ENCODE data around the gene ATP11A.
A peak's percentile ranks its signal among the peaks of the same experiment; 100 is the strongest.
"Not testable (repeated sequence)": the region's sequence is repeated elsewhere in the genome, so short reads cannot be mapped to it uniquely, and the experiment has no call there.

The ATP11A gene

DNA sequence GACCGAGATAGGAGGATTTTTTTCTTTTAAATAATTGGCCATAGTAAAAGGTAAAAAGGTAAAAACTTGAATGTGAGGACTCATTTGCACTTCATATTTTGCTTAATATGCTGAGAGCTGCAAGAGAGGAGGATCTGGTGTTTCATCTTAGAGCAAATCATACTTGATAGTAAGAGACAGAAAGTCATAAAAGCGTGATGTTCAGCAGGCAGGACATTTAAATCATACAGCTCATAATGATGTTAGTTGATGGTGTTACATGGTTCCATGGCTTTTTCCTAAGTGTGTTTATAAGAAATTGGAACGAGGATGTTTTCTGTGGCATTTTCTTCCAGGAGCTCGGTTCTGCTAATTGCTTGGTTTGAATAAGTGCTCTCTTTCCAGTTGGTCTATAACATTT is 16.3 kb downstream of the ATP11A start (continued):
- TF ChIP-seq, protein P1, sequence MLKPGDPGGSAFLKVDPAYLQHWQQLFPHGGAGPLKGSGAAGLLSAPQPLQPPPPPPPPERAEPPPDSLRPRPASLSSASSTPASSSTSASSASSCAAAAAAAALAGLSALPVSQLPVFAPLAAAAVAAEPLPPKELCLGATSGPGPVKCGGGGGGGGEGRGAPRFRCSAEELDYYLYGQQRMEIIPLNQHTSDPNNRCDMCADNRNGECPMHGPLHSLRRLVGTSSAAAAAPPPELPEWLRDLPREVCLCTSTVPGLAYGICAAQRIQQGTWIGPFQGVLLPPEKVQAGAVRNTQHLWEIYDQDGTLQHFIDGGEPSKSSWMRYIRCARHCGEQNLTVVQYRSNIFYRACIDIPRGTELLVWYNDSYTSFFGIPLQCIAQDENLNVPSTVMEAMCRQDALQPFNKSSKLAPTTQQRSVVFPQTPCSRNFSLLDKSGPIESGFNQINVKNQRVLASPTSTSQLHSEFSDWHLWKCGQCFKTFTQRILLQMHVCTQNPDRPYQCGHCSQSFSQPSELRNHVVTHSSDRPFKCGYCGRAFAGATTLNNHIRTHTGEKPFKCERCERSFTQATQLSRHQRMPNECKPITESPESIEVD (tag by site-specific recombination; IDR thresholded peaks at IDR 0.05) = no peak
- no peak for TF ChIP-seq ZNF350 (tag by site-specific recombination; IDR thresholded peaks at IDR 0.05)

DNA sequence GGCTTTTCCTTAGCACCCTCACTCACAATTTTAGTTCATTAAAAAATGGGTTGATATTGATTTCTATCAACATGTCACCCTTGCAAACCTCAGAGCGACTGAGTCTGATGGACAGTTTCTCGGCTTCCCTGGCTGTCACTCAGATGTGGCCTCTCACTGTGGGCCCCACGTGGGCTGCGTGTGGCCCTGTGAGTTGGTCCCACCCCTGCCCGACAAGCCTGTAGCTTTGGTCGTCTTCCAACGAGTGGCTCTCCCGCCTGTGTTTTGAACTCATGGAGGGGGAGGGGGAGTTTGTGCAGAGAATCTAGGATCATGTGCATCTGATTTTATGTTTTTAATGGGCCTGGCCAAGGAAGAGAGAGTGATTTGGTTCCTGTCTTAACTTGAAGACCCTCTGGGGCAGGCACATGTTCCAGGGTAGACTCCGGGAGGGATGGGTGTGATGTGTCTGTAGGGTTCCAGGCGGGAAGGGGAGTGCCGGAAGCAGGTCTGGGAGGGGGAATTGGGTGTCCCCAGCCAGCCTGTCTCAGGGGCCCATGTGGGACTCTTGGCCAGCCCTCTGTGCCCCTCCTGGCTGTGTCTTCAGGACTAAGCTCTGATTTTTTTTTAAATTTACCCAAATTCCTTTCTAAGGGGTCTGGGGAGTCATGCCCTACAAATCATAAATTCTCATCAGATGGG is 18.9 kb downstream of the ATP11A start:
- H3K9me3 ChIP-seq (ENCODE audit: control insufficient read depth, insufficient read depth, low read depth, low read length) = no peaks in the 10 kb centered on the region
- TF ChIP-seq ZNF548 (tag by site-specific recombination; IDR thresholded peaks at IDR 0.05) = no peak
- no peak for TF ChIP-seq ZNF146 (tag by site-specific recombination; IDR thresholded peaks at IDR 0.05)
- no peak for TF ChIP-seq ZSCAN16 (tag by site-specific recombination; IDR thresholded peaks at IDR 0.05)
- TF ChIP-seq, protein P2, sequence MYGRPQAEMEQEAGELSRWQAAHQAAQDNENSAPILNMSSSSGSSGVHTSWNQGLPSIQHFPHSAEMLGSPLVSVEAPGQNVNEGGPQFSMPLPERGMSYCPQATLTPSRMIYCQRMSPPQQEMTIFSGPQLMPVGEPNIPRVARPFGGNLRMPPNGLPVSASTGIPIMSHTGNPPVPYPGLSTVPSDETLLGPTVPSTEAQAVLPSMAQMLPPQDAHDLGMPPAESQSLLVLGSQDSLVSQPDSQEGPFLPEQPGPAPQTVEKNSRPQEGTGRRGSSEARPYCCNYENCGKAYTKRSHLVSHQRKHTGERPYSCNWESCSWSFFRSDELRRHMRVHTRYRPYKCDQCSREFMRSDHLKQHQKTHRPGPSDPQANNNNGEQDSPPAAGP (tag by site-specific recombination; IDR thresholded peaks at IDR 0.05) = 0 out of 2 replicates have a peak, but pooled peaks have one; percentile 52
- 0 out of 2 replicates have a peak, but pooled peaks have one; percentile 21 for TF ChIP-seq ZNF600 (tag by site-specific recombination; IDR thresholded peaks at IDR 0.05)
- TF ChIP-seq ZFHX2 (tag by site-specific recombination; conservative IDR thresholded peaks at IDR 0.05) = no peak
- TF ChIP-seq ZNF501 (tag by site-specific recombination; IDR thresholded peaks at IDR 0.05) = no peak
- peak; percentile 81; the same call in 1 of the 2 replicates for TF ChIP-seq ZFP69B (tag by site-specific recombination; IDR thresholded peaks at IDR 0.05)
- no peak for TF ChIP-seq ZNF707 (tag by site-specific recombination; IDR thresholded peaks at IDR 0.05)
- H3K36me3 ChIP-seq (ENCODE audit: control insufficient read depth in 2 of 2, insufficient read depth in 1 of 2, low read length in 2 of 2) = no peaks in the 10 kb centered on the region
- no peak overlapping the region for H3K4me3 ChIP-seq (ENCODE audit: low read depth, low read length)
- no peak overlapping the region for H3K27ac ChIP-seq (ENCODE audit: extremely low read depth, low read depth, low read length)
- CTCF ChIA-PET = no interaction called here
- 0 out of 2 replicates have a peak, but pooled peaks cover 2% of the 10 kb centered on the region for H3K4me1 ChIP-seq (ENCODE audit: control insufficient read depth, insufficient read depth, low read length)
- POLR2A ChIA-PET = no interaction called here

DNA sequence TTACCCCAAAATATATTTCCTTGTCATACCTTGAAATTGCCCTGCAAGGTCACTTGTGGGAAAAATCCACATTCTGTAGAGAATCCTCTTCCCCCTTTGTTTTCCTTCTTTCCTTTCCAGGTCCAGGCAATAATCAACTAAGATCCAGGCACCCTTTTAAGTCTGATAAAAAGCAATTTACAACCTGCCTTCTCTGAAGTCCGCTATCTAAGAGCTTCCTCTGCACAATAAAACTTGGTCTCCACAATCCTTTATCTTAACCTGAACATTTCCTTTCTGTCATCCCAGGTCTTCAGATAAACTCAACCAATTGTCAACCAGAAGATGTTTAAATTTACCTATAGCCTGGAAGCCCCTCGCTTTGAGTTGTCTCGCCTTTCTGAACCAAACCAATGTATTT is 19.5 kb downstream of the ATP11A start:
- H3K9me3 ChIP-seq (ENCODE audit: control insufficient read depth, insufficient read depth, low read depth, low read length); H3K4me1 ChIP-seq (ENCODE audit: control insufficient read depth, insufficient read depth, low read length); H3K36me3 ChIP-seq (ENCODE audit: control insufficient read depth in 2 of 2, insufficient read depth in 1 of 2, low read length in 2 of 2); H3K27ac ChIP-seq (ENCODE audit: extremely low read depth, low read depth, low read length); H3K4me3 ChIP-seq (ENCODE audit: low read depth, low read length); POLR2A ChIA-PET: not testable (repeated sequence)
- CTCF ChIA-PET = interaction anchor here (0.7 kb wide), 1 partner anchor 369 kb away, joined by 3 read pairs; no protein-coding TSS in a partner anchor

DNA sequence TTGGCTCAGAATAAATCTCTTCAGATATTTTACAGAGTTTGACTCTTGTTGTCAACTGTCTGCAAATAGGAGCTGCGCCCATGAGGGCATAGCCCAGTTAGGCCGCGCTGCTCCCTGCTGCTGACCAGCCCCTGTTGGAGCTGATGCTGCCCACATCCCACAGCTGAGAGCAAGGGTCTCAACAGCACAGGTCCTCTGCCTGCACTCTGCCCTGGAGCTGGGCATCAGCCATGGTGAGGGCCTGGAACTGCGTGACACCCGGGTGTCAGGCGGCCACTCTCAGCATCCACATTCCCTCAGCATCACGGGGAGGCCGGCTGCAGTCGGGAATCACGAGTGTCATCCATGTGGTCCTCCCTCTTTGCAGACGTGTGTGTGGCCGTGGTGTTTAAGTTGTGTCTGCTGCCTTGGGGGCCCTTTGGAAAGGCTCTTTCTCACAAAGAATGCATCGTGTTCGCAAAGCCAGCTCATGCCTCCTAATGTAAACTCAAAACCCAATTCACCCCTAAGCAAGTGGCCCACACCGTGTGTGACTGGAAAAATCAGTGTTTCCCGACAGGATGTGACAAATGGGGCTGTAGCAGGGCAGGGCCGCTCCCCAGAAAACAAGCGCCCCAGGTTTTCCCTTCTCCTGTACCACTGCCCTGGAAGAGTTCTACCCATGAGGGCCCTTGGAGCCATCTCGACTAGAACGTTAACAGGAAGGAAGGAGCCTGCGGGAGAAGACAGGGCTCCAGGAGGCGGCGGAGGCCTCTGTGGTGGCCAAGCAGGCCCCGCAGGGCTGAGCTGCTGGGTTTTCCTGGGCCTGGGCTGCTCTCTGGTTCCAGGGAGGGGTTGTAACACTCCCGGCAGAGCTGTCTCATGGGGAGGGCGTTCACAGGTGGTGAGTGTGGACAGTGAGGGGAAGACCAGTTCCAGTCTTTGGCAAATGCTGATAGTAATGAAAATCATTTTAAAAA is 20.3 kb downstream of the ATP11A start:
- no peak overlapping the region for H3K4me3 ChIP-seq (ENCODE audit: low read depth, low read length)
- H3K4me1 ChIP-seq (ENCODE audit: control insufficient read depth, insufficient read depth, low read length) = 0 out of 2 replicates have a peak, but pooled peaks cover 2% of the 10 kb centered on the region
- H3K9me3 ChIP-seq (ENCODE audit: control insufficient read depth, insufficient read depth, low read depth, low read length) = no peaks in the 10 kb centered on the region
- TF ChIP-seq ZIC2 (tag by site-specific recombination; IDR thresholded peaks at IDR 0.05) = peak; percentile 43
- TF ChIP-seq GLIS1 (tag by site-specific recombination; IDR thresholded peaks at IDR 0.05) = peak; percentile 40
- no peak for TF ChIP-seq ZNF266 (tag by site-specific recombination; IDR thresholded peaks at IDR 0.05; ENCODE audit: low read depth)
- H3K36me3 ChIP-seq (ENCODE audit: control insufficient read depth in 2 of 2, insufficient read depth in 1 of 2, low read length in 2 of 2) = no peaks in the 10 kb centered on the region
- ChIA-PET POLR2A (interaction anchor here (1.0 kb wide), 1 partner anchor 18 kb away, joined by 3 read pairs; no protein-coding TSS in a partner anchor), CTCF (interaction anchor here (0.7 to 1.0 kb wide), 2 partner anchors 14 to 370 kb away, joined by 3 read pairs; no protein-coding TSS in a partner anchor)
- H3K27ac ChIP-seq (ENCODE audit: extremely low read depth, low read depth, low read length) = no peak overlapping the region

All from HEK293 (cell line).